Stimulated activated CD8-positive, alpha-beta memory T cell treated with anti-CD3 and anti-CD28 coated beads, Interleukin-7, amount 100 ng/mL, for 48 hours (primary cell): ENCODE measurements around the gene C22orf15.

Source experiments
- DNase-seq, 2 donors: peaks; one replicate each; pipeline ENCODE4 v3.0.0-alpha.2; 2020; ENCODE audit warnings: low read depth in 1 of 2; ENCODE audit errors: extremely low read depth in 1 of 2

C22orf15 gene

DNA sequence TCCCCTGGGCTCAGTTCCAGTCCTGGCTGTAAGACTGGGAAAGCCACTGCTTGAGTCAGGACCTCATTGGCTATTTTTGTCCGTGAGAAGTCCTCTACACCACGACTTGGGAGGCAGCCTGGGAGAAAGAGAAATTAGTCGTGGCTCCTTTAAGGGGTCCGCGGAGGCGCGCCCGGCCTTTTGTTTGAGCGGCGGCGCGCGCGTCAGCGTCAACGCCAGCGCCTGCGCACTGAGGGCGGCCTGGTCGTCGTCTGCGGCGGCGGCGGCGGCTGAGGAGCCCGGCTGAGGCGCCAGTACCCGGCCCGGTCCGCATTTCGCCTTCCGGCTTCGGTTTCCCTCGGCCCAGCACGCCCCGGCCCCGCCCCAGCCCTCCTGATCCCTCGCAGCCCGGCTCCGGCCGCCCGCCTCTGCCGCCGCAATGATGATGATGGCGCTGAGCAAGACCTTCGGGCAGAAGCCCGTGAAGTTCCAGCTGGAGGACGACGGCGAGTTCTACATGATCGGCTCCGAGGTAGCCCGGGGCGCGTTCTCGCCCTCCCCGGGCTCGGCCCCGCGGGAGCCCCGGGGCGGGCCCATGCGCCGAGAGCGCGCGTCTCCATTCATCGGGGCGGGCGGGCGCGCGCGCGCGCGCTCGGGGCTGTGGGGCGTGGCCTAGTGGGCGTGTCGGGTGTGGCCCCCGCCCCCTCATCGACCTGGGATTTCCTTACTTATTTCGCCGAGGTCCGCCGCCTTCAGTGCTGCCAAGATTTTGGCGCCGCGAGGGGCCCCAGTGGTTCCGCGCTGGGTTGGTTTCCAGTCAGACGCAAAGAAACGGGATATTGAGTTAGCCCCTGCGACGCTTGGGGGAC lies 24.2 kb downstream of the C22orf15 start, which contains the start of gene SMARCB1:
Gene SMARCB1, plus strand, starts transcription at position 215 of the 848 bp plus-strand sequence. Its CDS starts 204 bp downstream, at position 419.
- peak; percentile 73 to 78 for DNase-seq

GRCh38 chr22:23787600-23787896 lies 24.8 kb downstream of the C22orf15 start:
- DNase-seq, result no peak

DNA sequence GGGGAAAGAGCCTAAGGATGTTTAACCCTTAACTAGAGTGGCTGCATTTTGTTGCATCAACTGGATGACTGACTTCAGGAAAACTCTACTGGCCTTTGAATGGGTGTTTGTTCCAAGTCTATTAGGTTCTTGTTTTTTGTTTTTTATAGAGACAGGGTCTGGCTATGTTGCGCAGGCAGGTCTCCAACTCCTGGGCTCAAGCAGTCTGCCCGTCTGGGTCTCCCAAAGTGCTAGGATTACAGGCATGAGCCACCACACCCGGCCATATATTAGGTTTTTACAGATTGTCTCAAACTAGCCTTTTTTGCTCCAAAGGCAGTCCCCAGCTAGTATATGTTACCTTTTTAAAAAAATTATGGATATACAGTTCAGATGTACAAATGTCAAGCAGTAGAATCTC lies 25.1 kb downstream of the C22orf15 start:
- no peak for DNase-seq

DNA sequence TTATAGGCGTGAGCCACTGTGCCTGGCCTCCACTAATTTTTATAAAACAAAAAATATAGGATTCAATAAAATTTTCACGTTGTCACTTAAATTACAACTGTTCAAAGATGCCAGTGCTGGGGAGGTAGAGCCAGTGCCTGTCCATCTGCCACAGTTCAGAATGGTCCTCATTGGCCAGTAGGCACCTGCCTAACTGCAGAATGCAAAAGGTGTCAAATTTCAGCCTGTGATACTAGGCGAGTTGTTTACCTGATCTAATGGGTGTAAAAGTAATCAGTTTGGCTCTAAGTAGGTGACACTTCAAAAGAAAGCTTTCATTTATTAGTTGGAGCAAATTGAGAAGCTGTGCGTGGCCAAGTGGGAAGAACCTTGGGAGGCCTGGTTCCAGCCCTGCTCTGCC lies 26.3 kb downstream of the C22orf15 start:
- DNase-seq, result no peak

DNA sequence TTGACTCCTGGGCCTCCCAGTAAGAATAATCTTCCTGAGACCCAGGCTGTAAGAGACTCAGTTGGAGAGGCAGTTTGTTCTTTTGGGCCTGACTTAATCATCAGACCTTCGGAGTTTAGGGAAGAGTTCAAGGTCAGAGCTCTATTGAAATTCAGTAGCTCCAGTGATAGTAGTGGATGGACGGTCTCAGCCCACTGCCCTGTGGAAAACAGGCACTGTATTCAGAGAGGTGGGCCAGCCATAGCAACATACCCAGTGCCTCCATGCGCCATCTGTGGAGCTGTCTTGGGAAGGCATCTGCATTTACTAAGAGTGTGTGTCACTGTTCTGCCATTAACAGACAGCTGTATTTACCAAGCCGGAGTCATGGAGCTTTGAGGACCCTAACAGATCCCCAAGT lies 26.8 kb downstream of the C22orf15 start:
- DNase-seq, result no peak

- DNase-seq, result no peak
Measured at GRCh38 chr22:23790819-23791737, 28.3 kb downstream of the C22orf15 start.

- DNase-seq, result no peak
Measured at GRCh38 chr22:23791738-23792645, 29.2 kb downstream of the C22orf15 start.

GRCh38 chr22:23793326-23793725 lies 30.5 kb downstream of the C22orf15 start:
- DNase-seq, result no peak

DNA sequence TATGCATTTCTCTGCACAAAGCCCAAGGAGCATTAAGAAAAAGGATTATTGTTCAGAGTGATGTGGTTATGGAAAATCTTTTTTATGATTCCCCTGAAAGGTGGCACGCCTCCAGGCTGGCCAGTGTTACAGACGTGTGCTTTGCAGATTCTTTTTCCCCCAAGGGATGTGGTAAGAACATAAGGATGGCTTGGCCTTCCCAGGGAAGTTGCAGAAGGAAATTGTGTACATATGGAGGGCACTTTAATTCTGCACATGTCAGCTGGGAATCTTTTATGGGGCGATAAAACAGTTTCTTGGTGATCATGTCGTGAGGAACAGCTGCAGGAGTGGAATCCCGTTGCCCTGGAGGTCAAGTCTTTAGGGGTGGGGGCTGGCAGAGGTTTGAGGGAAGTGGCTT lies 33.7 kb downstream of the C22orf15 start:
- no peak for DNase-seq

DNA sequence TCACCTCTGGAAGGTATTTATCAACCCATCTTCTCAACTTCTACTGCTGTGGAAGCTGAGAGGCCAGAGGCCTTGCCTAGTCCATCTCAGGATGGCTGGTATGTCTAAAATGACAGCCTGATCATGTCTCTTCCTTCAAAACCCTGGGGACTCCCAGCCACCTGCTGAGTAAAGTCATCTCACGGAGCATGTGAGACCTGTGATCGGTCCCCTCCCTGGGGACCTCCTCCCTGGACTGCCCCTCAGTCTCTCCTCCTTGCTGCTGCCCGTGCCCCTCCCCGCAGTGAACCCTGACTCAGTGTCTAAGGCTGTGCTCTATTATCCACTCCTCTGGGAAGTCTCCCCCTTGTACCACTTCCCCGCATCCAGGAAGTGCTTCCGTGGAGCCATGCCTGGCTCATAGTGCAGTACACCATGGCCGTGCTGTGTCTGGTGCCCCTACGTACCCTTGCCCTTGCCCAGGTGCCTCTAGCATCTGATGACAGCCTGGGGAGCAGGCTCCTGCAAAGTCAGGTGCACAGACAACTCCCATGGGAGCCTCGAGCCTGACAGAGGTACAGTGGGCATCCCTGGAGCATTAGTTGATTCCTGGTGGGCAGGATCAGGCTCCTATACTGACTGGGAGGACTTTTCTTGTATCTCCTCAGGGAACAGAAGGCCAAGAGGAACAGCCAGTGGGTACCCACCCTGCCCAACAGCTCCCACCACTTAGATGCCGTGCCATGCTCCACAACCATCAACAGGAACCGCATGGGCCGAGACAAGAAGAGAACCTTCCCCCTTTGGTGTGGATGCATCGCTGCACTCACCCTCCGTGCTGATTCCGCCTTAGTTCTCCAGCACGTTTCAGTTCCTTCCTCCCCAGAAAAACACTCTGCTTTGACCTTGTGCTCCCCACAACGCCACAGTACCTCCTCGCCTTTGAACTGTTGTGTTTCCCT lies 37.8 kb downstream of the C22orf15 start:
- DNase-seq, result no peak

GRCh38 chr22:23801238-23801821 lies 38.5 kb downstream of the C22orf15 start:
- no peak for DNase-seq

GRCh38 chr22:23801886-23802377 lies 39.1 kb downstream of the C22orf15 start:
- DNase-seq, result no peak

DNA sequence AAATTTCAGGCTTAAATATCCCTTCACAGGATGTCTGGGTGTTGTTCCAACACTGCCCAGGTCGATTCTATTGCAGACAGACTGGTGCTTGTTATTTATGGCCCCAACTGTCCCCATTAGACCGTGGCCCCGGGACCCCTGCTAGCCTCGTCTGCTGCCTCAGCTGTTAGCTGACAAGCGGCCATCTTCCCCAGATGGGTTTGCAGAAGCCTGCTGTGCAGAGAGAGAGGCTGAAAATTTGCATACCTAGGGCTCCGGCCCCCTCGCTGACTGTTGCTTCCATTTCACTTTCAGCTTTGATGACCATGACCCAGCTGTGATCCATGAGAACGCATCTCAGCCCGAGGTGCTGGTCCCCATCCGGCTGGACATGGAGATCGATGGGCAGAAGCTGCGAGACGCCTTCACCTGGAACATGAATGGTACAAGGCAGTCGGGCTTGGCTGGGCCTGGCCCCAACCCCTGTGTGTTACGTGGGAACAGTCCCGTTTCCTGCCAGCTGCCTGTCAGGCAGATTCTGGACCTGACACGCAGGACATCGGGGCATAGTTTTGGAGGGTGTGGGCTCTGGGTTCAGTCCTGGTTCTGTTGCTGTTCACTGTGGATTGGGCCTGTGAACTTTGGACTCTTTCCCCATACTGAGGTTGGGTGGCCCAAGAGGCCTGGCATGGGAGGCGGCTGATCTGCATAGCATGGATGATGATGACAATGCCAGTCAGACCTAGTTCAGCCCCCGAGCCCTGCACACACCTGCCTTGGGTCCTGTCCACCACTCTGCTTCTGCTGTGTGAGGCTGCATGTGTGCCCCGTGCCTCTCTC lies 40.4 kb downstream of the C22orf15 start:
- no peak for DNase-seq

DNA sequence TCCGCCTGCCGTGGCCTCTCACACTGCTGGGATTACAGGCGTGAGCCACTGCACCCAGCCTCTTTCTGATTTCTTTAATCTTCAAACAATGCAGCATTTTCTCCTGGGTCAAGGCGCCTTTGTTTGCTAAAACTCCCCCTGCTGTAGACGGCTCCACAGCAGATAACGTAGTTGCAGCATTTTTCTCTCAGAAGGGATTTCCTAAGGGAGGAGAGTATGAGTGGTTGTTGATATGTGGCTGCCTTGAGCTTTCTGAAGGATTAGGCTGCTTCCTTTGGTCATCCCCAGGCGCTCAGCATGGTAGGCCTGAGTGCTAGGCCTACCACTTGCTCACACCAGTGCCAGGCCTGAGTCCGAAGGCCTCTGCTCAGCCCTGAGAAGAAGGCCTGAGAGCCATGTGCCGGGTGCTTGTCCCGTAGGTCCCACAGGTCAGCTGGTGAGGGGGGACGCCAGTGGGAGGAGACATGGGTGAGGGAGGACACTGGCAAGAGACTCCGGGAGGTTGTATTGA lies 42.0 kb downstream of the C22orf15 start:
- DNase-seq, result no peak

DNA sequence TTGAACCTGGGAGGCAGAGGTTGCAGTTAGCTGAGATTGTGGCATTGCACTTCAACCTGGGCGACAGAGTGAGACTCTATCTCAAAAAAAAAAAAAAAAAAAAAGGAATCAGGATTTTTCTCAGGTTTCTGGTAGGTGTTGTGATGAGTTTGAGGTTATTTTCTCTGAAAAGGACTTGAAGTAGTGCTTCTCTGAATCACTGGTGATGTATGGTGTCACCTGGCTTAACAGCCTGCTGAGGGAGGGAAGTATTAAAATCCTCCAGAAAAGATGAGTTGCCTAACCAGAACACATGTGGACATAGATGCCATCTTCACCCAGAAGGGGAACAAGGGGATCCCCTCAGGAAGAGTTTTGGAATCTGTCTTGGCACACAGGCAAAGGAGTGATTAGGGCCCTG lies 44.0 kb downstream of the C22orf15 start:
- no peak for DNase-seq

GRCh38 chr22:23812378-23812777 lies 49.6 kb downstream of the C22orf15 start:
- no peak for DNase-seq
